Retina (tissue), 1 donor: ENCODE data around the gene KAT2B.

Source experiments
- DNase-seq: peaks from one replicate; pipeline ENCODE4 v3.0.0-alpha.2; 2016

Gene KAT2B

DNA sequence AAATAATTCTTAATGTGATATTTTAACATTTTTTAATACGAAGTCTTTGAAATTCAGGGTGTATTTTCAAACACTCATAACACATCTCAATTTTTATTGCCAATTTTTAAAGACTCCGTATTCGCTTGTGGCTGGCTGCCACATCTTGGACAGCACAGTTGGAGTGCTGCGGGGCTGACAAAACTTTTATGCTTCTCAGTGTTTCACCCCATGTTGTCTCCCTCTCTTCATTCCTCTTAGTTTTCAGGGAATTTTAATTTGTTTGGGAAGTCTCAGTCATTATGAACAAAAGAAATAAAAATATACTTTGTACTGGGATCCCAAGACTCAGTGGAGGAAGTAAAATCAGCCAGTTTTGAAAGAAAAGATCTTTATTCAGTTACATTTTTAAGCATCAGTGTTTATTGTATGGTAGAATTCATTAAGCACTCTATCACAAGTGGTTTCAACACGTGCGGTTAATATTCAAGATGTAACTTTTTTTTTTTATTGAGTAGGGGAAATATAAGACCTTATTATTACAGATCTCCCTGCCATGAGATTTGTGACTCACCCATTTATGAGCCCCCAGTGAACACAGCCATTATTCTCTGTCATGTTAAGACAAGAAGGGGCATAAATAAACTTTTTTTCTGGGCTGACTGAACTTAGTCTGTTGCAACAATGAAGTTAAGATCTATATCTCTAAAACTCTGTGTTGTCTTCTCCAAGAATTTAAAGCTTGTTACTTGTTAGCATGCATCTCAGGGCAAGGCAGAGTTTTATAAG lies 26.8 kb downstream of the KAT2B start:
- DNase-seq = no peak

DNA sequence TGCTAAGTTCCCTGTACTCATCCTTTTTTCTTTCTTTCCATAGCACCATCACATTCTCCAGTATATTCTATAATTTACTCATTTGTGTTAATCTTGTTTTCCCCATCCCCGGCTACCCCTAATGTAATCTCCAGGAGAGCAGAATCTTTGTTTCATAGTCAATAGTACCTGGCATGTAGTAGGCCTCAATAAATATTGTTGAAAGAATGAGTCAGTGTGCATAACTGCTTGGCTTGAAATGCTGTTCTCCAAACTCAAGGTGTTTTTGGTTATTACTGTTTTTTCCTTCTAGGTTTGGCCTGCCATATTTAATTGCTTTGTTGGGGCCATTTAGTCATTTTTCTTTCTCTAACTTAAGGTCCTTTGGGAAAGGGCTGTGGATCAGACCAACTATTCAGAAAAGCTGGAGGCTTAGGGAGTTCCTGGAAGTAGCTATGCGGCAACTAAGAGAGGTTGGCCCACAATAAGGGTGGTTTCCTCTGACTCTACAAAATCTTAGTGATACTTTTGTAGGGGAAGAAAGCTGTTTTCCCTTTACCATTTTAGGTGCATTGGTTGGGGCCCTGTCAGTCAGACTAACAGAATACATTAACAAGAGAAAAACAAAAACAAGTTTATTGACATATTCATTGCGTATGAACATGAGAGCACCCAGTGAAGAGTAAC lies 28.4 kb downstream of the KAT2B start:
- no peak for DNase-seq

DNA sequence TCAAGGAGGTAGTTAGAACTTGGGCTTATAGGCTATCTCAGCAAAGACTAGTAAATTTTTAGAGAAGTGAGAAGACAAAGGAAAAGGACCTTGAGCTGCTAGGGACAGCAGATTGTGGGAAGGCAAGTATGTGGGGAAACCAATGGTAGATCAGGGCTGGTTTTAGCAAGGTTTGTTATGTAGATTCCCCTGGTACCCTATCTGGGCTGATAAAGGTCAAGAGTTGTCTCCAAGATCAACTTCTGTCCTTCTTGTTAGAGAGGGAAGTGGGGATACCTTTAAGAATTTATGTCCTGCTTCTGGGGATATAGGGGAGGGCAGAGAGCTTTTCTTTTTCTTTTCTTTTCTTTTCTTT lies 28.9 kb downstream of the KAT2B start:
- no peak for DNase-seq

DNA sequence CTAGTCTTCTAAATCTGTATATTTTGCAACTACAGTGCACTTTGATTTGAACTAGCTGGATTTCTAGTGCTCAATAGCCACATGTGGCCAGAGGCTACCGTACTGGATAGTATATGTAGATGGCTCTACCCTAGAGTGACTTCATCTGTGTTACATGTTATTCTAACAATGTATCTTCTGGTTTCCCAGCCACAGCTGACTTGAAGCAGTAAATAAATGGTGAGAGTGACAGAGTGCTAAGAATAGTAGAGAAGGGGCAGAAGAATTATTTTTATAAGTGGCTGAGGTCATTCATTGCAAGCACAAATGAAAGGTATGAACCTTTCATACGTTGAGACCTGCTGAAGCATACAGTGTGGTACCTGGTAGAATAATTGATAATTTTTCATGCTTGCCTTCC lies 30.9 kb downstream of the KAT2B start:
- DNase-seq = no peak

DNA sequence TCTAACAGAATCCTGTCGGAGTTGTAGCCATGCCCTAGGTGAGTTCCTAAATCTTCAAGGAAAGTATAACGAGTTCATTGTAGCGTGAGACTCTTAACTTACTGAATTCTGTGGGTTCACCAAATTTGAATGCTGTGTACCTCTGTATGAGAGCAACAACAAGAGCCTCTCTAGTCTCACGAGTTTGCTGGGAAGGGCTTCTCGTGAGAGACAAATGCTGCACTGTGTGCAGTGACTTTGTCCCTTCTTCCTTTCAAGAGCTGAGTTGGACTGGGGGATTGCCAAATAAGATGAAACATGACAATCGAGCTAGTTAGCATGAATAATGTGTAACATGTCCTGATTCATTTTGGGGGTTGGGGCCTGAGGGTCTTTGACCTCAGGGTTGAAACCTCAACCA lies 32.2 kb downstream of the KAT2B start:
- no peak for DNase-seq

DNA sequence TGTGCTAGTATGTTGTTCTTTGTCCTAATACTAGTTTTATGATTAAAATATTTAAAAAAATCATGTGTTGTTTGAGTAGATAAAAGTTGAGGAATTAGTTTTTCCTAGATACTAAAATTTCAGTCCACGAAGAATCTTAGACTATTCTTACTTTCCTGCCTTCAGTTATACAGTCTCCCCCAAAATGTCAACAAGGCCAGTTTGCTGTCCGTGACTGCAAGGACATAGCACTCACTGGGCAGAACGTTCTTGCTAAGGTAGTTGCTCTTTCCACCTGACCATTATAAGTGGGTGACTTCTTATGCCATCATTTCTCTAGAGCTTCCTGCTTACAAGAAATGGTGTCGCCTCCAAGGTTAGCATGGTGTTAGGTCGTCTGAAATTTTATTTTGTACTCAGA lies 32.8 kb downstream of the KAT2B start:
- no peak for DNase-seq

DNA sequence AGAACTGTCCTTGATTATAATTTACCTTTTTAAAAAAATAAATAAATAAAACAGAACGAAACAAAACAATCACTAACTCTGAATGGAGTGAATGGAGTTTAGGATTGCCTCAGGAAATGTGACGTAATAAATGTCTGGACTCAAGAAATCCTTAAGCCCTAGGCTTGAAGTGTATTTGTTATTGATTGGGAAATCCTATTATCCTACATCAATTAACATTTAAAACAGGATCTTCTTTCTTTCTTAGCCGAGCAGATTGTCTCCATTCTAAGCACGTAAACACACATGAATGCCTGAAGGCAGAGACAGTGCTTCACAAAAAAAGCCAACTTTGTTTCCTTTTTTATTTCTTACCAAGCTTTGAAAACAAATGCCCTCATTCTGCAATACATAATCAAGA lies 33.4 kb downstream of the KAT2B start:
- no peak for DNase-seq

DNA sequence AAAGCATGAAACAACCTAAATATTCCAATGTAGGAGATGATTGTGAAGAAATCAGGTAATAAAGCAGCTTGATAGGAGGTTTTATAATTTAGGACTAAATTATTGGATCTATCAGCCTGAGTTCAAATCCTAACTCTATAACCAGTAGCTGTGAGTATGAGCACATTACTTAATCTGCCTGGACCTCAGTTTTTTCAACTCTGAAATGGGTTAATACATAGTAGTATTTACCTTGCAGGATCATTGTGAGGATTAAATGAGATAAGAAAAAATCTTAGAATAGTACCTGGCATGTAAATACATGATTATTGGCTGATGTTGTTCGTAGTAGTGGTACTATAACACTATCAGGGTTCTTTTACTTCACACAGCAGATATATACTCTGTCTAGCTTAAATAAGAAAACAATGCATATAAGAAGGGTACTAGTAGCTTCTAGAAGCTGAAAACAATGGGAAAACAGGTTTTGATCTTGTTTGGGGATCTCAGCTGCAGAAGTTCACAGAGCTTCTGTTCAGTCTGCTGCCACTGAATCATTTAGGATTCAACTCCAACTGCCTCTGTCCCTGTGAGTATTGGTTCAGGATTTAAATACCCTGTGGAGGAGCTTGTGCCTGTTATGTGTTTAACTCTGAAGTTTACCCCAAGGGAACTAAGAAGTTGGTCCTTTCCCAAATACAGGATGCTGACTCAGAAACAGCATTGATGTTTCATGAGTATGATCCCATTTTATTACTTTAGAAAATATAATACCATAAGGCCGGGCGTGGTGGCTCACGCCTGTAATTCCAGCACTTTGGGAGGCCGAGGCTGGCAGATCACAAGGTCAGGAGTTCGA lies 34.2 kb downstream of the KAT2B start:
- DNase-seq = no peak

DNA sequence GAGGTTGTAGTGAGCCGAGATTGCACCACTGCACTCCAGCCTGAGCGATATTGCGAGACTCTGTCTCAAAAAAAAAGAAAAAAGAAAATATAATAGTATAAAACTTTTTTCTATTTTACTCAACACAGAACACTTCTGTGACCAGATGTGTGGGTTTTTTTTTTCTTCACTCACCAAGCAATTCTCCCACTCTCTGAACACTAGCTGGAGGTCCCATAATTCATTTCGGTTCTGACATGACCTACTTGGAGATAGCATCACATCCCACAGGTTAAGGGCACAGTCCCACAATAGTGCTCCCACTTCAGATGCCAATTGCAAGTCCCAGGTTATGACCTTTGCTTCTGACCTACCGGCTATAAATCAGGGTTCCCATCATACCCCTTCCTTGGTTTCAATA lies 35.0 kb downstream of the KAT2B start:
- DNase-seq = no peak

DNA sequence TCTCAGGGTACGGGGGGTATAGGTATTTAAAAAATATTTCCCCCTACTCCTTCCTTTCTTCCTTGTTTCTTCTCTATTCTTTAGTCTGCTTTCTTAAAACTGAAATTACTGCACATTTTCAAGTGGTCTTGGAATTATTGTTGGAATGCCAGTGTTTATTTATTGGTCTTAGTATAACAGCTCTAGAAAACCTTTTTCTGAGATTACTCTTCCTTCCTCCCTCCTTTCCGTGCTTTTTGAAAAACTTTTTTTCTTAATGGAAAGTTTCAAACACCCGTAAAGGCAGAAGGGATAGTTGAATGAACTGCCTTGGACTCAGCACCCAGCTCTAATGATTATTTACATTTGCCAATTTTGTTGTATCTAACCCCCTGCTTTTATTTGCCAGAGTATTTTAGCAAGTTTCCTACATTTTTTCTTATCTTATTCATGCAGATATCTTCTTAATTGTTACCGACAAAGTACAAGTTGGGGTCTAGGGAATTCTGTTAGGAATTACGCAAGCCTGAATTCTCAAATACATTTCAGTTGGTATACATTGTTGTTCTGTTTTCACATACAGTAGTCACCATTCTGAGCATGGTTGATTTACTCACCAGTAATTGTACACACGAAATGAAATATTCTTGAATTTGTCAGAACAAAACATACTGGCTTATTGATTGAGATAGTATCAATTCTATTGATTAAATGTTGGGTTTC lies 36.2 kb downstream of the KAT2B start:
- DNase-seq = no peak

DNA sequence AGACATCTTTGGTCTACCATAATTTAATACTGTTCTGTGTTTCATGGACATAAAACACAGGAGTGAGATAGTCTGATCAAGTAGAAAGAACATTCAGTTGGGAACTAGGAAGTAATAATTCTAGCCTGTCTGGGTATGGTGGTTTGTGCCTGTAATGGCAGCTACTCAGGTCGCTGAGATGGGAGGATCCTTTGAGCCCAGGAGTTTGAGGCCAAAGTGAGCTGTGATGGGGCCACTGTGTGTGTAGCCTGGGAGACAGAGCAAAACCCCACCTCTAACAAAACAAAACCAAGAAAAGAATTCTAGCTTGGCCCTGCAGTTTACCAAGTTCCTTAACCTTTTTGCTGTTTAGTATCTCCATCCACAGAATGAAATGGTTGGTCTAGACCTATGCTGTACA lies 36.8 kb downstream of the KAT2B start:
- DNase-seq = no peak

DNA sequence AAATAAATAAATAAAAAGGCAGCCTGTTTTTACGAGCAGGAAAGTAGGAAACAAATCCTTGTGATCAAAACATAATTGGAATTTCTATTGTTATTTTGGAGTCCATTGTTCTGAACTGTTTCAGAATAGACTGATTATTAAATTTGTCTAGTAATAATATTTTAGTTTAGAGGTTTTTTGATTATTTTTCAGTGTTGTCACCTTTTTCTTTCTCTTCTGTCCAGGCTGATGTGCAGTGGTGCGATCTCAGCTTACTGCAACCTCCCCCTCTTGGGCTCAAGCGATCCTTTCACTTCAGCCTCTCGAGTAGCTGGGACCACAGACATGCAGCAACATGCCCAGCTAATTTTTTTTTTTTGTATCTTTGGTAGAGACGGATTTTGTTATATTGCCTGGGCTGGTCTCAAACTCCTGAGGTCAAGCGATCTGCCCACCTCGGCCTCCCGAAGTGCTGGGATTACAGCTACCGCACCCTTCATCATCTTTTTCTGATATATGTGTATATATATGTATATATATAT lies 38.0 kb downstream of the KAT2B start:
- DNase-seq = no peak

DNA sequence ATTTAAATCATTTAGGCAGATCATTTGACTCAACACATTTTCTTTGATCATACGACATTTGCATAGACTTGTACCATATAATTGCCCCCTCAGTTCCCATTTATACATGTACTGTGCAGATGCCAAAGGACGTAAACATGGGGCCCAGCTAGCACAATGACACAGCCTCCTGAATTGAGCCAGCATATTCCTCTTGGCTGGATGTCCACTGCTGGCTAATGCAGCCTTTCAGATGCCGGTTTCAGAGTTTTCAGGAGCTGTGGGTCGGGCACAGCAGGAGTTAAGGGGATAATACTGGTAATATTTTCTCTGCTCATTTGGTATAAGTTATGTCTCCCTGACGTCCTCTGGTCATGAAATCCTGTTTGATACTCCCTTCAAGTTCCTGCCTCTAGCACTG lies 39.4 kb downstream of the KAT2B start:
- DNase-seq = no peak

DNA sequence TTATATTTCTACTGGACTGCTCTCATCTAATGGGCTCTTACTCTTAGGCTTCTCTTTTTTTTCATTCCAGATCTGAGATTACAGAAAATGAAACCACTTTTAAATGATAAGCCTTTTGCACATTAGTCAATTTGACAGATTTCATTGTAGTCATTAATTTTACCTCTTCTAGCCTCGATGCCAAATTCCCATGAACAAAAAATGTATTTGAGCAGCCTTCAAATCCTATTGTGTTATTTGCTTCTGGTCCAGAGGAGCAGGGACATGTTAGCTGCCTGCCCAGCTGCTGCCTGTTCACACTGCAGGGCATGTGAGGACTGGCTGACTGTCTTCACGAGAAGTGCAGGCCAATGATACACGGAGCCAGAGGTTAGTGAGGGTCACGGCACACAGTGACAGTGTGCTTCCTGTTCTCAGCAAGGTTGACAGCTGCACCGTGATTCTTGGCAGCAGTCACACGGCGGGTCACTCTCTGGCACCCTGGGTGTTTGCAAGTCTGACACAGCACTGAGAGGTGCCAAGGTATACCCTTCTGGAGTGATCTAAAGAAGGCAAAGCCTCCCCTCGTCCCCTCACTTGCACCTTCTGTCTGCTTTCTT lies 40.8 kb downstream of the KAT2B start:
- peak; percentile 70 for DNase-seq

DNA sequence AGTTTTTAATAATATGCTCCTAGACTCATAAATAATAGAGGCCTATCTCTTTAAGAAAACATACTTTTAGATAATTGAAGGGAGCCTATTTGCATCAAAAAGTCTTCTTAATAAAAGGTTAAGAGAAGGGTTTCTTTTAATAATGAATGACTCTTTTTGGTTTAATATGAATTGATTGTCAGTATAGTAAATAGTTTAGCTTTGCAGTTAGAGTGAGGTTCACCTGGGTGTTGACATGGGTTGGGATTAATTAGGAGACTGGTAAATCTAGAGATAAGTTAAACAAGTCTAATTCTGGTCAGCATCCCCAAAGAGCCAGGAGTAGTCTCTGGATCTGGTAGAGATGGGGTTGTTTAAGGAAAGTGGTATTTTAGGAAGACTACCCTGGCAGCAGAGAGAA lies 43.0 kb downstream of the KAT2B start:
- DNase-seq = no peak

DNA sequence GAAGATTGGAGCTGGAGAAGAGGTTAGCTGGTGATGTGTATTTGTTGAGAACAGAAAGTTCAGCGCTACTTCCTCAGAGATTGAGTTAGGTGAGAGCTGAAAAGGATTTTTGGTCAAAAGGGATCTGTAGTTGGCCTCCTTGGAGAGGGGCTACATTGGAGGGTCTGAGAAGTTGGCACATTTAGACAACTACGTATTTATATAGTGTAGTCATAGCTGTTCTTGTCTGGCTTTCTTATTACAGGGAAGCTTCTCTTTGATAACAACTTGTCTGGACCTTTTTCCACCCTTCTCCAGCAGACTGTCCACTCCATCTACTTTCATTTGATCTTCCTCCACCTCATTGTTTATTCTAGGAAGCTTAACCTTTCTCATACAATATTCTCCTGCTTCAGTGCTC lies 43.7 kb downstream of the KAT2B start:
- no peak for DNase-seq

DNA sequence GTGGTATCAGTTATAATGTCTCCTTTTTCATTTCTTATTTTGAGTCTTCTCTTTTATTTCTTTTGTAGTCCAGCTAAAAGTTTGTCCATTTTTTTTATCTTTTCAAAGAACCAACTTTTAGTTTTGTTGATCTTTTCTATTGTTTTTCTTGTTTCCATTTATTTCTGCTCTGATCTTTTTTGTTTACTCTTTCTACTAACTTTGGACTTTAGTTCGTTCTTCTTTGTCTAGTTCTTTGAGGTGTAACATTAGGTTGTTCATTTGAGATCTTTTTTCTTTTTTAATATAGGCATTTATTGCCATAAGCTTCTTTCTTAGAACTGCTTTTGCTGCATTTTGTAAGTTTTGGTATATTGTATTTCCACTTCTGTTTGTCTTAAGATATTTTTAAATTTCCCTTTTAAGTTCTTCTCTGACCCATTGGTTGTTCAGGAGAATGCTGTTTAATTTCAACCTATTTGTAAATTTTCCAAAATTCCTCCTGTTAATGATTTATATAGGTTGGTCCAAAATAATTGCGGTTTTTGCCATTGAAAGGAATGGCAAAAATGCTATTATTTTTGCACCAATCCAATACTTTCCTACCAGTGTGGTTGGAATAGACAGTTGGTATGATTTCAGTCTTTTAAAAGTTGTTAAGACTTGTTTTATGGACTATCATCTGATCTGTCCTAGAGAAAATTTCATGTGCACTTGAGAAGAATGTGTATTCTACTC lies 51.2 kb downstream of the KAT2B start:
- DNase-seq = no peak

DNA sequence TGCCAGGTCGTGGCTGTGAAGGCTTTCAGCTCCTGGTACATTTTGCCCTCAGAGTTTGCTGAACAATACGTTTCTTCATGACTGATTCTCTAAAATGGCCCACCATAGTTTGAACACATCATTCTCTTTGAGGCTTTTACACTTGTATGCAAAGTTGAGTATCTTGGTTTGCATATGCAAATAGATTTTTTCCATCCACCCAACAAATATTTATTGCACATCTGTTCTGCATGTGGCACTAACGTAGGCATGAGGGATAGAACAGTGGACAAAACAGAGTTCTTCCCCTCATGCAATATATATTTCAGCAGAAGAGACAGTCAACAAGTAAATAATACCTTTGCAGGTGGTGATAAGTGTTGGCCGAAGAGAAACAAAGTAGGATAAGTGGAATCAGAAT lies 55.2 kb downstream of the KAT2B start:
- DNase-seq = no peak

DNA sequence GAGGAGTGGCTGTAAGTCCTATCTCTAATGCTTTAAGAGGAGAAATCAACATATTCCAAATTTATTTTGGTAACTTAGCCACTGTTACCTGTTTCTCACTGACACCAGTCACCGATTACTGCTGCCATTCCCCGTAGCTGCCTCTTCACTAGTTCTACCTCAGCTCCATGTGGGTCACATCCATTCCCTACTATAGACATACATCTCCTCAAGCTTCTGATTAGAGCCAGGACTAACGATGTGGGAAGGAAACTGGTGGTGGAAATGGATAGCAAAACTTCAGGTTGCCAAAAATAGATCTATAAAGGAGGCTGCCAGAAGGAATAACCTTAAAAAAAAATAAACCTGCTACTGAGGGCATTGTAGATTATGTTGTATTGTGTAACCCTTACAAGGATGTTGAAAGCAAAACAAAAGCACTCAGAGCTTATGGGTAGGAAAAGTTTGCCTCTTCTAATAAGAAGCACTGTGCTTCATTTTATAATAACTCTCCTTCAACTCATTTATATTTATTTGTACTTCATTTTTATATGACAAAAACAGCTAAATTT lies 56.0 kb downstream of the KAT2B start:
- DNase-seq = no peak

DNA sequence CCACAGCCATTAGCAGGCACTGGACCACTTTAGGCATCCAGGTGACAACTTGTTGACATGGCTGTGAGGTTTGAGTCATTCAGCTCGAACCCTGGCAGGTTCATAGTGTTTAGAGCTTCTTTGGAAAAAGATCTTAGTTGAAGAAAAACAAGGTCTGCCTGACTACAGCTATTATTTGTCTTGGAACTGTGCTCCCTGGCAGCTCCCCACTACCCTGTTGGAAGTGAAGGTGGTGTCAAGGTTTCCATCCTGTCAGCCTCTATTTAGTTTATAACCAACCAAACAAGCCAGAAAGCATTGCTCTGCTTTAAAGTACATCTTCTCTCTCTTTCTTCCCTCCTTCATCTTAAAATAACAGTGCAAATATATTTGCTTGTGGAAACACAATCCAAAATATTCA lies 56.8 kb downstream of the KAT2B start:
- no peak for DNase-seq

DNA sequence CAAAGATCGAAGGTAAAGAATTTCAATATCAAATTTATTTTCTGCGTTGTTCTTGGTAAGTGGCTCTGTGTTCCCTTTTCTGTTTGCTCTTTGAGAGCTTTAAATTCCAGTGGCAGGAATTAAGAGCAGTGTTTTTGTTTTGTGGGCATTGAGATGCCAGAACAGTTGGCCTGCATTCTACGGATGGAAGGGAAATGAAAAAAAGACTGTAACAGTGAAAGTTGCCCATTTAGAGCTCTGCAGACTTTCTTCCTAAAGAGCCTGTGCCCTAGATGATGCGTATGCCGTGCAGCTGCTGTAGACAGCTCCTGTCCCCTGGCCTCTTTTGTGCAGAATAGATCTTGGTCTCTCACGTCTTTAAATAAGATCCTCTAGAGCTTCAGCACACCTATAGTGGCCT lies 58.8 kb downstream of the KAT2B start:
- no peak for DNase-seq

DNA sequence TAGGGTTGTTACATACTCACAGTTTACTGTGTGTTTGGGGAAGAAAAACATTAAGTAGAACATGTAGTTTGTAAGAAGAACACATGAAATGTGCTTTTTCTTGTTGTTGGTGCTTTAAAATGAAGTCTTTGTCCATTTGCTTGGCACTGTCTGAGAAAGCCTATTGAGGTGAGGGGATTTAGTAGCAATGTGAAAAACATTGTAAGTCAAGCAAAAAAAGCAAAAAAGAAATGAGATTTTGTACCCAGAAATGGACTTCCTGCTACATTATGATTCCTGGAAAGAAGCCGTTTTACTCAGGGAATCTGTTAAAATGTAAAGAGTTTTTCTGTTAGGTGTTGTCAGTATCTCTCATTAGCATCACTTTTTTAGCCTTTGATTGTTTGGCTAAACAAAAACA lies 59.9 kb downstream of the KAT2B start:
- DNase-seq = no peak
